Trophoblast cell (in vitro differentiated cells and primary cell): ENCODE data around the gene MICALL2.

ENCODE experiments used
- DNase-seq, 2 donors: peaks; one replicate each; pipeline ENCODE4 v3.0.0-alpha.2; 2016
- H2AFZ ChIP-seq: 2 replicates; pipeline ENCODE4 v1.6.1; 2013; ENCODE audit warnings: low read length, moderate library complexity, mild to moderate bottlenecking; ENCODE audit not compliant: insufficient read depth, poor library complexity
- H2AK5ac ChIP-seq: 2 replicates; pipeline ENCODE4 v1.6.1; 2013; ENCODE audit warnings: mild to moderate bottlenecking, low read length
- H2BK120ac ChIP-seq: 2 replicates; pipeline ENCODE4 v1.6.1; 2013; ENCODE audit warnings: low read length, mild to moderate bottlenecking, moderate library complexity; ENCODE audit not compliant: insufficient read depth, poor library complexity
- H2BK12ac ChIP-seq: 2 replicates; pipeline ENCODE4 v1.6.1; 2013; ENCODE audit warnings: mild to moderate bottlenecking, low read length, moderate library complexity
- H2BK5ac ChIP-seq: 2 replicates; pipeline ENCODE4 v1.6.1; 2013; ENCODE audit warnings: low read length, low read depth, moderate library complexity, mild to moderate bottlenecking; ENCODE audit not compliant: poor library complexity
- H3K14ac ChIP-seq: 2 replicates; pipeline ENCODE4 v1.6.1; 2013; ENCODE audit warnings: mild to moderate bottlenecking, low read length
- H3K18ac ChIP-seq: 2 replicates; pipeline ENCODE4 v1.6.1; 2013; ENCODE audit warnings: mild to moderate bottlenecking, low read length
- H3K23ac ChIP-seq: 2 replicates; pipeline ENCODE4 v1.6.1; 2013; ENCODE audit warnings: low read length
- H3K27ac ChIP-seq: 2 replicates; pipeline ENCODE4 v1.5.1; 2013; ENCODE audit warnings: low read depth, mild to moderate bottlenecking, inconsistent platforms, low read length, moderate library complexity
- H3K27me3 ChIP-seq: 2 replicates; pipeline ENCODE4 v1.6.1; 2013; ENCODE audit warnings: inconsistent platforms, mild to moderate bottlenecking, low read length, moderate library complexity; ENCODE audit not compliant: insufficient read depth
- H3K36me3 ChIP-seq, 2 experiments: 1 replicate in 1 of 2; 2 replicates in 1 of 2; pipeline ENCODE4 v1.6.1; 2013; ENCODE audit warnings: low read length in 2 of 2, mild to moderate bottlenecking in 2 of 2, moderate library complexity in 1 of 2; ENCODE audit not compliant: insufficient read depth in 2 of 2, control insufficient read depth in 1 of 2
- H3K4ac ChIP-seq: 2 replicates; pipeline ENCODE4 v1.6.1; 2013; ENCODE audit warnings: low read depth, mild to moderate bottlenecking, low read length, moderate library complexity
- H3K4me1 ChIP-seq, 2 experiments: 1 replicate in 1 of 2; 2 replicates in 1 of 2; pipeline ENCODE4 v1.6.1; 2013; ENCODE audit warnings: low read length in 2 of 2, mild to moderate bottlenecking in 2 of 2, moderate library complexity in 1 of 2; ENCODE audit not compliant: insufficient read depth in 2 of 2, control insufficient read depth in 1 of 2
- H3K4me2 ChIP-seq: 2 replicates; pipeline ENCODE4 v1.6.1; 2013; ENCODE audit warnings: inconsistent platforms, mild to moderate bottlenecking, low read length, moderate library complexity
- H3K4me3 ChIP-seq: 2 replicates; pipeline ENCODE4 v1.5.1; 2013; ENCODE audit warnings: mild to moderate bottlenecking, low read depth, low read length, inconsistent platforms
- H3K79me1 ChIP-seq: one replicate; pipeline ENCODE4 v1.6.1; 2013; ENCODE audit warnings: low read length
- H3K79me2 ChIP-seq: 2 replicates; pipeline ENCODE4 v1.6.1; 2013; ENCODE audit warnings: low read length, mild to moderate bottlenecking; ENCODE audit not compliant: control insufficient read depth, insufficient read depth, poor library complexity
- H3K9ac ChIP-seq: 2 replicates; pipeline ENCODE4 v1.6.1; 2013; ENCODE audit warnings: mild to moderate bottlenecking, low read length
- H3K9me3 ChIP-seq: 2 replicates; pipeline ENCODE4 v1.6.1; 2013; ENCODE audit warnings: low read depth, mild to moderate bottlenecking, control low read depth, inconsistent platforms, low read length; ENCODE audit not compliant: insufficient read depth
- H4K12ac ChIP-seq: 2 replicates; pipeline ENCODE4 v1.6.1; 2013; ENCODE audit warnings: low read depth, mild to moderate bottlenecking, low read length, moderate library complexity
- H4K8ac ChIP-seq: 2 replicates; pipeline ENCODE4 v1.6.1; 2013; ENCODE audit warnings: low read depth, mild to moderate bottlenecking, low read length, moderate library complexity
- H4K91ac ChIP-seq: one replicate; pipeline ENCODE4 v1.6.1; 2013; ENCODE audit warnings: low read depth, mild to moderate bottlenecking, low read length, moderate library complexity
- WGBS: extraction: QIAGEN DNeasy Blood & Tissue Kit; methylation state at CpG from one replicate; pipeline ENCODE4 v1.1.7; 2013; ENCODE audit warnings: missing lambda C conversion rate; ENCODE audit not compliant: insufficient read length, insufficient coverage; ENCODE audit errors: extremely low coverage; 5-methylcytosine and 5-hydroxymethylcytosine counted together

The MICALL2 gene

GRCh38 chr7:1461646-1462375 is 2.5 kb upstream of the MICALL2 start:
- no peak overlapping the region for H2BK5ac ChIP-seq
- no peak overlapping the region for H3K27ac ChIP-seq
- DNase-seq = no peak
- peaks cover 6% of the 10 kb centered on the region for H3K79me2 ChIP-seq
- H3K4ac ChIP-seq = no peak overlapping the region
- H3K4me2 ChIP-seq = no peak overlapping the region
- peaks cover 15% of the 10 kb centered on the region for H3K79me1 ChIP-seq
- no peak overlapping the region for H2BK120ac ChIP-seq
- no peak overlapping the region for H2BK12ac ChIP-seq
- no peak overlapping the region for H4K91ac ChIP-seq
- H3K9ac ChIP-seq = no peak overlapping the region
- peaks cover 2% of the 10 kb centered on the region for H3K9me3 ChIP-seq
- peak overlapping the region; percentile 3 for H3K14ac ChIP-seq
- H3K27me3 ChIP-seq = no peaks in the 10 kb centered on the region
- no peak overlapping the region for H3K18ac ChIP-seq
- peaks cover 0 to under 1% of the 10 kb centered on the region in 2 experiments for H3K36me3 ChIP-seq
- H3K23ac ChIP-seq = no peak overlapping the region
- WGBS = no CpG with 5 or more reads among the region's 18 CpGs
- no peak overlapping the region for H4K8ac ChIP-seq
- no peak overlapping the region for H3K4me3 ChIP-seq
- peaks cover 21 to 34% of the 10 kb centered on the region in 2 experiments for H3K4me1 ChIP-seq
- H2AFZ ChIP-seq = no peak overlapping the region
- H4K12ac ChIP-seq = no peak overlapping the region
- no peak overlapping the region for H2AK5ac ChIP-seq

GRCh38 chr7:1460821-1461645 is 1.8 kb upstream of the MICALL2 start:
- peak in 1 of 2 donors; percentile 33 for DNase-seq
- Histone ChIP-seq H3K36me3 (no peaks in the 10 kb centered on the region), H3K4me1 (peaks cover 22 to 34% of the 10 kb centered on the region in 2 experiments), H3K79me2 (peaks cover 6% of the 10 kb centered on the region), H3K4ac (no peak overlapping the region), H2AK5ac (peak overlapping the region; percentile 6), H3K79me1 (peaks cover 14% of the 10 kb centered on the region), H3K9me3 (peaks cover 2% of the 10 kb centered on the region), H4K91ac (peak overlapping the region; percentile 16), H3K4me2 (no peak overlapping the region), H3K27me3 (no peaks in the 10 kb centered on the region), H2AFZ (no peak overlapping the region), H4K8ac (peak overlapping the region; percentile 44), H3K18ac (no peak overlapping the region), H2BK12ac (peak overlapping the region; percentile 21), H3K14ac (no peak overlapping the region), H2BK5ac (peak overlapping the region; percentile 4), H3K27ac (no peak overlapping the region), H2BK120ac (no peak overlapping the region), H3K9ac (no peak overlapping the region), H3K23ac (no peak overlapping the region), H4K12ac (no peak overlapping the region), H3K4me3 (no peak overlapping the region)
- no CpG with 5 or more reads among the region's 30 CpGs for WGBS

DNA sequence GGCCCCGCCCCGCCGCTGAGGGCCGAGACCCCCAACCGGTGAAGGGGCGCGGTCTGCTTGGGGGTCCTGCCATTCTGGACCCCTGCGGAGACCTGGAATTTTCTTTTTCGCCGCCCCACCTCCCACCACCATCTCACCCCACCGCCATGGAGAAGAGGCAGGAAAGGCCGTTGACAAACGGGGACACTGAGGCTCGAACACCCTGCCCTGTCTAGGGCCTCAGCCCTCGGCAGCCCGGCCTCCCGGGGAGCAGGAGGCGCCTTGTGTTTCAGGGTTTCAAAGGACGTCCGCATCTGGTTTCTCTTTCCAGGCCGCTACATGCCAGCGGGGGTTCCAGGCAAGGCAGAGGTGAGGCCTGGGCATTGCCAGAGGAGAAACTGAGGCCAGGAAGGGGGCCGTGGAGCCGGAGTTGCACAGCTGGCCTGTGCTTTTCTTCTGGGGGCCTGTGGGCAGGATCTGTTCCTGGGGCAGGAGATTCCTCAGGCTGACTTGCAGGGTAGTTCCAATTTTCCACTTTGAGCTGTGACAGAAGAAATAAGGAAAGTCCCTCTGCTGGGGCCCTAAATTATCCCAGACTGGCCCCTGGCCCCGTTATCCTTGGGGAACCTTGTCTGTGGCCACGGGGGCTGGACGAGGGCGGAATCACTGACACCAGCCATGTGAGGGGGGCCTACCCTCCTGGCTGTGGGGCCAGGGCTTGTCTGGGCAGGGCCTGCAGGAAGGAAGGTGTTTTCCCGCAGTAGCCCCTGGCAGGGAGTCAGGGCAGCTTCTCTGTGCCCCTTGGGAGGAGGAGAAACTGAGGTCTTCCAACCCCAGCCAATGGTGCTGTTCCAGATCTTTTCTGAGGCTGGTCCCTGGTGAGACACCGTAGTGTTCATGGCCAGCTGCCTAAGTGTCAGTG is 900 bp upstream of the MICALL2 start:
- Histone ChIP-seq H3K23ac (no peak overlapping the region), H3K4ac (peak overlapping the region; percentile 42), H4K12ac (peak overlapping the region; percentile 67), H2BK5ac (no peak overlapping the region), H3K4me2 (peak overlapping the region; percentile 59), H3K18ac (peak overlapping the region; percentile 72), H4K8ac (peak overlapping the region; percentile 83), H4K91ac (peak overlapping the region; percentile 79), H3K14ac (peak overlapping the region; percentile 16), H3K27ac (no peak overlapping the region), H3K9me3 (peaks cover 2% of the 10 kb centered on the region), H3K79me2 (peaks cover 6% of the 10 kb centered on the region), H2BK12ac (peak overlapping the region; percentile 21), H2BK120ac (peak overlapping the region; percentile 4), H3K9ac (no peak overlapping the region), H2AK5ac (peak overlapping the region; percentile 40), H3K4me1 (peaks cover 29 to 42% of the 10 kb centered on the region in 2 experiments), H3K27me3 (no peaks in the 10 kb centered on the region), H3K79me1 (peaks cover 14% of the 10 kb centered on the region), H2AFZ (peak overlapping the region; percentile 15), H3K4me3 (no peak overlapping the region), H3K36me3 (no peaks in the 10 kb centered on the region)
- peak in 1 of 2 donors; percentile 23 for DNase-seq
- no CpG with 5 or more reads among the region's 30 CpGs for WGBS

GRCh38 chr7:1459512-1459892 is 232 bp upstream of the MICALL2 start:
- no peak overlapping the region for H2AFZ ChIP-seq
- H3K9ac ChIP-seq = no peak overlapping the region
- no peaks in the 10 kb centered on the region for H3K27me3 ChIP-seq
- peaks cover 35 to 49% of the 10 kb centered on the region in 2 experiments for H3K4me1 ChIP-seq
- H4K91ac ChIP-seq = no peak overlapping the region
- H2BK12ac ChIP-seq = no peak overlapping the region
- no CpG with 5 or more reads among the region's 35 CpGs for WGBS
- no peak overlapping the region for H2AK5ac ChIP-seq
- H4K8ac ChIP-seq = no peak overlapping the region
- H3K4me2 ChIP-seq = no peak overlapping the region
- H4K12ac ChIP-seq = no peak overlapping the region
- H3K4me3 ChIP-seq = no peak overlapping the region
- H3K79me1 ChIP-seq = peaks cover 20% of the 10 kb centered on the region
- H3K23ac ChIP-seq = no peak overlapping the region
- H3K14ac ChIP-seq = no peak overlapping the region
- H2BK5ac ChIP-seq = no peak overlapping the region
- H3K27ac ChIP-seq = no peak overlapping the region
- no peaks in the 10 kb centered on the region for H3K36me3 ChIP-seq
- H3K9me3 ChIP-seq = peaks cover 2% of the 10 kb centered on the region
- no peak overlapping the region for H3K4ac ChIP-seq
- no peak overlapping the region for H3K18ac ChIP-seq
- peak; percentile 99 for DNase-seq
- peaks cover 11% of the 10 kb centered on the region for H3K79me2 ChIP-seq
- no peak overlapping the region for H2BK120ac ChIP-seq
